Measurements from ENCODE around the gene HMMR. TPM values are rescaled to one million over a fixed set of nuclear protein-coding genes. Genes with fewer than 3 reads are reported as not detected.
A peak's percentile ranks its signal among the peaks of the same experiment; 100 is the strongest.

The HMMR gene
- total and polyA plus RNA-seq, 2 experiments from 2014 or later: 7.8 to 46.5 TPM

DNA sequence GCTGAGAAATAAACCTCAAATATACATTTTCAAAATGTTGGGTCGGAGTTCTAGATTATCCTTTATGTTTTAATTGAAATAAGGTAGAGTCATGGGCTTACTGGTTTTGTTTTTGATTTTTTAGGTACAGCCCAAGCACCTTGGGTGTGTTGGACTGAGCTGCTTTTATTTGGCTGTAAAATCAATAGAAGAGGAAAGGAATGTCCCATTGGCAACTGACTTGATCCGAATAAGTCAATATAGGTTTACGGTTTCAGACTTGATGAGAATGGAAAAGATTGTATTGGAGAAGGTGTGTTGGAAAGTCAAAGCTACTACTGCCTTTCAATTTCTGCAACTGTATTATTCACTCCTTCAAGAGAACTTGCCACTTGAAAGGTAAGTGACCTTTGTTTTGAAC is 19.5 kb upstream of the HMMR start:
- H3K36me3 ChIP-seq: peaks cover 52% of the 10 kb centered on the region
- TF ChIP-seq, protein P1, sequence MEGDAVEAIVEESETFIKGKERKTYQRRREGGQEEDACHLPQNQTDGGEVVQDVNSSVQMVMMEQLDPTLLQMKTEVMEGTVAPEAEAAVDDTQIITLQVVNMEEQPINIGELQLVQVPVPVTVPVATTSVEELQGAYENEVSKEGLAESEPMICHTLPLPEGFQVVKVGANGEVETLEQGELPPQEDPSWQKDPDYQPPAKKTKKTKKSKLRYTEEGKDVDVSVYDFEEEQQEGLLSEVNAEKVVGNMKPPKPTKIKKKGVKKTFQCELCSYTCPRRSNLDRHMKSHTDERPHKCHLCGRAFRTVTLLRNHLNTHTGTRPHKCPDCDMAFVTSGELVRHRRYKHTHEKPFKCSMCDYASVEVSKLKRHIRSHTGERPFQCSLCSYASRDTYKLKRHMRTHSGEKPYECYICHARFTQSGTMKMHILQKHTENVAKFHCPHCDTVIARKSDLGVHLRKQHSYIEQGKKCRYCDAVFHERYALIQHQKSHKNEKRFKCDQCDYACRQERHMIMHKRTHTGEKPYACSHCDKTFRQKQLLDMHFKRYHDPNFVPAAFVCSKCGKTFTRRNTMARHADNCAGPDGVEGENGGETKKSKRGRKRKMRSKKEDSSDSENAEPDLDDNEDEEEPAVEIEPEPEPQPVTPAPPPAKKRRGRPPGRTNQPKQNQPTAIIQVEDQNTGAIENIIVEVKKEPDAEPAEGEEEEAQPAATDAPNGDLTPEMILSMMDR (IDR thresholded peaks at IDR 0.05; ENCODE audit: low read depth, low read length): no peak
- no peak overlapping the region for H3K4me3 ChIP-seq
- no peaks in the 10 kb centered on the region for H3K9me3 ChIP-seq (ENCODE audit: low read depth)
- no peak for DNase-seq (ENCODE audit: low read depth in 1 of 2, low spot score in 1 of 2)
- H3K27me3 ChIP-seq: no peaks in the 10 kb centered on the region
- peaks cover 19% of the 10 kb centered on the region for H3K4me1 ChIP-seq (ENCODE audit: low read depth)
- no peak overlapping the region for H3K27ac ChIP-seq

DNA sequence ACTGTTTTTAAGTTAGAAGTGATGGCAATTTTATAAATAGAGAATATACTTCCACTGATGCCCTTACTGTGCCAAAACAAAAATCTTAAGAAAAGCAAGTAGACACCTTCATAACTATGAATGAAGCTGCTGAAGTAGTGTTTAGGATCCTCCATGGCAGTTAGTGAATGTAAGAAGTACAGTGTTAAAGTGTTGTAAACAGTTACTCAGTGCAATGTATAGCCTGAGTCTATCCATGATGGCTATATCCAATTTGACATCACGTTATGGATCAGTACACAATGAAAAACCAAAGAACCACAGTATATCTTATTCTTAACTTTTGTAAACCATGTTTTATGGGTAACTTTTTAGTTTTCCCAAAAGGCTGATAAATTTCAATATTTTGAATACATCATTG is 15.9 kb upstream of the HMMR start:
- peaks cover 81% of the 10 kb centered on the region for H3K36me3 ChIP-seq
- peak overlapping the region; percentile 10 for H3K27ac ChIP-seq
- H3K4me1 ChIP-seq (ENCODE audit: low read depth): peaks cover 7% of the 10 kb centered on the region
- no peaks in the 10 kb centered on the region for H3K9me3 ChIP-seq (ENCODE audit: low read depth)
- H3K4me3 ChIP-seq: no peak overlapping the region
- TF ChIP-seq, protein P1 (IDR thresholded peaks at IDR 0.05; ENCODE audit: low read depth, low read length): no peak
- DNase-seq (ENCODE audit: low read depth in 1 of 2, low spot score in 1 of 2): no peak
- no peaks in the 10 kb centered on the region for H3K27me3 ChIP-seq

DNA sequence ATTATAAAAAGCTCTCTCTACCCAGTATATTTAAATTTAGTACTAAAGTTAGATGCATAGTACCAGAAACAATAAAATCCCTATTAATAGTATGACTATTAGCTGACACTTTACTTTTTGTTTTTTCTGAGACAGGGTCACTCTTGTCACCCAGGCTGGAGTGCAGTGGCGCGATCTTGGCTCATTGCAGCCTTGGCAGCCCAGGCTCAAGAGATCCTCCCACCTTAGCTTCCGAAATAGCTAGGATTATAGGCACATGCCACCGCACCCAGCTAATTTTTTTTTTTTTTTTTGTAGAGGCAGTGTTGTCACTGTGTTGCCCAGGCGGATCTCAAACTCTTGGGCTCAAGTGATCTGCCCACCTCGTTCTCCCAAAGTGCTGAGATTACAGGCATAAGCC is 15.1 kb upstream of the HMMR start:
- Histone ChIP-seq H3K4me3 (no peak overlapping the region), H3K9me3 (ENCODE audit: low read depth) (no peaks in the 10 kb centered on the region), H3K4me1 (ENCODE audit: low read depth) (no peaks in the 10 kb centered on the region), H3K27me3 (no peaks in the 10 kb centered on the region), H3K36me3 (peaks cover 82% of the 10 kb centered on the region), H3K27ac (no peak overlapping the region)
- TF ChIP-seq, protein P1 (IDR thresholded peaks at IDR 0.05; ENCODE audit: low read depth, low read length): no peak
- DNase-seq (ENCODE audit: low read depth in 1 of 2, low spot score in 1 of 2): no peak

DNA sequence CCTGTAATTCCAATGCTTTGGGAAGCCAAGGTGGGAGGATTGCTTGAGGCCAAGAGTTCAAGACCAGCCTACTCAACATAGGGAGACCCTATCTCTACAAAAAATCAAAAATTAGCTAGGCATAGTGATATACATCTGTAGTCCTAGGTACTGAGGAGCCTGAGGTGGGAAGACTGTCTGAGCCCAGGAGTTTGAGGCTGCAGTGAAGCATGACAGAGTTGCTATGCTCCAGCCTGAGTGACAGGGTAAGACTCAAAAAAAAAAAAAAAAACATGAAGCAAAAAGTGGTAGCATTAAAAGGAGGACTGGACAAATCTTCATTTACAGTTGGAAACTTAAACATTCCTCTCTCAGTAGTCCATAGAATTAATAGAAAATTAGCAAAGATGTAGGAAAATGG is 13.2 kb upstream of the HMMR start:
- Histone ChIP-seq H3K9me3 (ENCODE audit: low read depth) (no peaks in the 10 kb centered on the region), H3K4me1 (ENCODE audit: low read depth) (no peaks in the 10 kb centered on the region), H3K27ac (no peak overlapping the region), H3K4me3 (no peak overlapping the region), H3K36me3 (peaks cover 67% of the 10 kb centered on the region), H3K27me3 (no peaks in the 10 kb centered on the region)
- DNase-seq (ENCODE audit: low read depth in 1 of 2, low spot score in 1 of 2): no peak
- TF ChIP-seq, protein P1 (IDR thresholded peaks at IDR 0.05; ENCODE audit: low read depth, low read length): no peak

DNA sequence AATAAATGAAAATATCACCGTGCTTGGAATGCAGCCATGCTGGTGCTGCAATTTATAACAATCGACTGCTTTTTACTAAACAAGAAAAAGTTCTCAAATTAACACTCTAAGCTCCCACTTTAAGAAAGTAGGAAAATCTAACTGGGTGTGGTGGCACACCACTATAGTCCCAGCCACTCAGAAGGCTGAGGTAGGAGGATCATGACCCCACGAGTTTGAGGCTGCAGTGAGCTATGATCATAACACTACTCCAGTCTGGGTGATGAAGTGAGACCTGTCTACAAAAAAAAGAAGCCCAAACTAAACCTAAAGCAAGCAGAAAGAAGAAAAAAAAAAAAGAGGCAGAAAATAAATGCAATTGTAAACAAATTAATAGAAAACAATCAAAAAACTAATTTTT is 12.6 kb upstream of the HMMR start:
- Histone ChIP-seq H3K27me3 (no peaks in the 10 kb centered on the region), H3K36me3 (peaks cover 65% of the 10 kb centered on the region), H3K4me1 (ENCODE audit: low read depth) (no peaks in the 10 kb centered on the region), H3K9me3 (ENCODE audit: low read depth) (no peaks in the 10 kb centered on the region), H3K27ac (no peak overlapping the region), H3K4me3 (no peak overlapping the region)
- TF ChIP-seq, protein P1 (IDR thresholded peaks at IDR 0.05; ENCODE audit: low read depth, low read length): no peak
- DNase-seq (ENCODE audit: low read depth in 1 of 2, low spot score in 1 of 2): no peak

DNA sequence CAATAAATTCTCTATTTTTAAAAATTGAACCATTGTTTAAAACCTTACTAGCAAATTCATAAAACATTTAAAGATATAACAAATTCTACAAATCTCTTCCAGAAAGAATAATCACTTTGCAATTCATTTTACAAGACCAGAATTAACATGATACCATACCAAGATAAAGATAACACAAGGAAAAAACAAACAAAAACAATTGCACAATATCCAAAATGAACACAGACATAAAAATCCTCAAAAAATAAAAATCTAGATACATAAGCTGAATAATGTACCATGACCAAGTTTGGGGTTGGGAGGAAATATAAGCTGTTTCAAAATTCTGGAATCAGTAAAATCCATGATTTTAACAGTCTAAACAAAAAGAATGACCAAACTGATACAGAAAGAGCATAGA is 11.9 kb upstream of the HMMR start:
- no peaks in the 10 kb centered on the region for H3K4me1 ChIP-seq (ENCODE audit: low read depth)
- H3K4me3 ChIP-seq: no peak overlapping the region
- no peak for DNase-seq (ENCODE audit: low read depth in 1 of 2, low spot score in 1 of 2)
- H3K27ac ChIP-seq: no peak overlapping the region
- peaks cover 68% of the 10 kb centered on the region for H3K36me3 ChIP-seq
- TF ChIP-seq, protein P1 (IDR thresholded peaks at IDR 0.05; ENCODE audit: low read depth, low read length): no peak
- no peaks in the 10 kb centered on the region for H3K27me3 ChIP-seq
- H3K9me3 ChIP-seq (ENCODE audit: low read depth): no peaks in the 10 kb centered on the region
